Prostate gland (tissue), 2 donors: ENCODE results near the gene KCTD11. TPM values are rescaled to one million over a fixed set of nuclear protein-coding genes. Genes with fewer than 3 reads are reported as not detected.

ENCODE experiments used
- DNase-seq: peaks from one replicate; pipeline ENCODE4 v3.0.0-alpha.2; 2019; ENCODE audit warnings: low spot score
- H3K27ac ChIP-seq, 2 donors: fragments of 200-600 bp; sonication (generic); 2 replicates each; pipeline ENCODE4 v1.5.1; 2017 to 2019
- H3K27me3 ChIP-seq: fragments of 200-600 bp; sonication (generic); replicated peaks from 2 replicates; pipeline ENCODE4 v1.5.1; 2019; ENCODE audit not compliant: insufficient read depth
- H3K36me3 ChIP-seq, 2 donors: fragments of 200-600 bp; sonication (generic); 1 replicate in 1 of 2; 2 replicates in 1 of 2; pipeline versions ENCODE4 v1.5.1 to v1.8.1; 2017 to 2019
- H3K4me1 ChIP-seq: fragments of 200-600 bp; sonication (generic); replicated peaks from 2 replicates; pipeline ENCODE4 v1.5.1; 2019
- H3K4me3 ChIP-seq, 2 donors: fragments of 200-600 bp; sonication (generic); 2 replicates each; pipeline ENCODE4 v1.5.1; 2017 to 2019
- H3K9me3 ChIP-seq: fragments of 200-600 bp; sonication (generic); 2 replicates; pipeline ENCODE4 v1.5.1; 2017
- CTCF ChIP-seq, 4 experiments: fragments of 200-600 bp in 2 of 4; fragments of 450-650 bp in 2 of 4; sonication (generic) in 2 of 4; IDR thresholded peaks; 1 replicate in 3 of 4; 2 replicates in 1 of 4; pipeline ENCODE4 v1.5.1; 2016 to 2019; ENCODE audit warnings: antibody characterized with exemption in 4 of 4, mild to moderate bottlenecking in 2 of 4, moderate library complexity in 2 of 4
- POLR2A ChIP-seq: fragments of 450-650 bp; IDR thresholded peaks from one replicate; pipeline ENCODE4 v1.6.1; 2016; ENCODE audit warnings: antibody characterized with exemption, mild to moderate bottlenecking
- POLR2AphosphoS5 ChIP-seq: sonication (generic); formaldehyde crosslinking; IDR thresholded peaks from one replicate; pipeline ENCODE4 v1.6.1; 2017; ENCODE audit warnings: antibody characterized with exemption
- WGBS: methylation state at CpG from one replicate; pipeline ENCODE4 v1.1.5; 2018; 5-methylcytosine and 5-hydroxymethylcytosine counted together
- intact Hi-C: fragments of 100-400 bp; cut with DNase I; formaldehyde crosslinking; loops from one replicate; pipeline ENCODE4 v1.14.2; 2022
- total RNA-seq, 2 donors: library from RNA; depleted of rRNA; stranded (reverse); fragments of >200 nt; gene quantifications; one replicate each; pipeline ENCODE4 v1.1.0, GENCODE V29; 2016

The KCTD11 gene
- total RNA-seq, 2 donors from 2014 or later, result 8.9 to 15.2 TPM

GRCh38 chr17:7308625-7309433 is 43.1 kb upstream of the KCTD11 start:
- peak overlapping the region; percentile 97 to 99 for H3K27ac ChIP-seq
- peak; percentile 88 for DNase-seq
- H3K27me3 ChIP-seq, result no peaks in the 10 kb centered on the region
- intact Hi-C loops, result no loop called here
- H3K36me3 ChIP-seq, result peaks cover 8 to 12% of the 10 kb centered on the region in 2 donors
- under 1% methylated on average over 14 of the region's 14 CpGs for WGBS
- TF ChIP-seq CTCF (IDR thresholded peaks at IDR 0.05) (peak in 1 of 4 experiments; percentile 10), POLR2A (peak; percentile 70), POLR2AphosphoS5 (peak; percentile 98)
- no peaks in the 10 kb centered on the region for H3K9me3 ChIP-seq
- H3K4me1 ChIP-seq, result peaks cover 11% of the 10 kb centered on the region
- H3K4me3 ChIP-seq, result peak overlapping the region; percentile 99

DNA sequence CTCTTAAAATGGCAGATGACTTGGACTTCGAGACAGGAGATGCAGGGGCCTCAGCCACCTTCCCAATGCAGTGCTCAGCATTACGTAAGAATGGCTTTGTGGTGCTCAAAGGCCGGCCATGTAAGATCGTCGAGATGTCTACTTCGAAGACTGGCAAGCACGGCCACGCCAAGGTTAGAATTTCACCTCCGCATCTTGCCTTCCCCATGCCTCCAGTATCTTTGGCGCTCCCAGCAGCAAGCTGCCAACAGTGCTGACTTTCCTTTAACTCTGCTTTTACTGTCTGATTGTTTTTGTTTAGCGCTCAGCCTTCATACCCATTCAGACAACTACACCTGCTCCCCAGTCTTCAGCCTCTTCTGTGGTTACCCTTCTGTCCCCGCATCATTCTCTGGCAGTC is 42.3 kb upstream of the KCTD11 start:
- peak overlapping the region in 1 of 2 donors; percentile 99 for H3K27ac ChIP-seq
- H3K27me3 ChIP-seq, result no peaks in the 10 kb centered on the region
- peaks cover 8 to 12% of the 10 kb centered on the region in 2 donors for H3K36me3 ChIP-seq
- H3K4me1 ChIP-seq, result peaks cover 12% of the 10 kb centered on the region
- H3K4me3 ChIP-seq, result no peak overlapping the region
- no peak for TF ChIP-seq CTCF (IDR thresholded peaks at IDR 0.05)
- TF ChIP-seq POLR2AphosphoS5, result no peak
- TF ChIP-seq POLR2A, result no peak
- intact Hi-C loops, result no loop called here
- no peaks in the 10 kb centered on the region for H3K9me3 ChIP-seq
- no peak for DNase-seq
- WGBS, result 88% methylated on average over 12 of the region's 12 CpGs

GRCh38 chr17:7311110-7311705 is 40.8 kb upstream of the KCTD11 start:
- TF ChIP-seq CTCF (IDR thresholded peaks at IDR 0.05) (no peak), POLR2A (no peak), POLR2AphosphoS5 (no peak)
- Histone ChIP-seq H3K4me3 (no peak overlapping the region), H3K9me3 (no peaks in the 10 kb centered on the region), H3K27ac (no peak overlapping the region), H3K36me3 (peaks cover 8 to 12% of the 10 kb centered on the region in 2 donors), H3K27me3 (no peaks in the 10 kb centered on the region), H3K4me1 (peaks cover 17% of the 10 kb centered on the region)
- intact Hi-C loops, result no loop called here
- DNase-seq, result no peak
- WGBS, result 80% methylated on average over 7 of the region's 7 CpGs

GRCh38 chr17:7312432-7313087 is 39.4 kb upstream of the KCTD11 start:
- DNase-seq, result no peak
- no peak overlapping the region for H3K4me3 ChIP-seq
- WGBS, result 80% methylated on average over 7 of the region's 7 CpGs
- H3K36me3 ChIP-seq, result peaks cover 8 to 16% of the 10 kb centered on the region in 2 donors
- no peak overlapping the region for H3K27ac ChIP-seq
- TF ChIP-seq POLR2A (no peak), POLR2AphosphoS5 (no peak), CTCF (IDR thresholded peaks at IDR 0.05) (no peak)
- peaks cover 17% of the 10 kb centered on the region for H3K4me1 ChIP-seq
- no peaks in the 10 kb centered on the region for H3K9me3 ChIP-seq
- intact Hi-C loops, result no loop called here
- H3K27me3 ChIP-seq, result no peaks in the 10 kb centered on the region
